A549 (cell line): Measurements from ENCODE around the gene SLC2A1.

ENCODE experiments used
- RAD21 ChIP-seq, 2 experiments: fragments of >200 bp in 1 of 2; sonication (Bioruptor Twin) in 1 of 2; formaldehyde crosslinking in 1 of 2; IDR thresholded peaks in 1 of 2; conservative IDR thresholded peaks in 1 of 2; 2 replicates in 1 of 2; 3 replicates in 1 of 2; pipeline ENCODE4 v1.6.1; 2012 to 2018; ENCODE audit warnings: inconsistent platforms in 1 of 2
- TF ChIP-seq, protein P1 (sequence below): fragments of >200 bp; sonication (Bioruptor Twin); formaldehyde crosslinking; IDR thresholded peaks from 3 replicates; pipeline ENCODE4 v1.5.1; 2016

DNA sequence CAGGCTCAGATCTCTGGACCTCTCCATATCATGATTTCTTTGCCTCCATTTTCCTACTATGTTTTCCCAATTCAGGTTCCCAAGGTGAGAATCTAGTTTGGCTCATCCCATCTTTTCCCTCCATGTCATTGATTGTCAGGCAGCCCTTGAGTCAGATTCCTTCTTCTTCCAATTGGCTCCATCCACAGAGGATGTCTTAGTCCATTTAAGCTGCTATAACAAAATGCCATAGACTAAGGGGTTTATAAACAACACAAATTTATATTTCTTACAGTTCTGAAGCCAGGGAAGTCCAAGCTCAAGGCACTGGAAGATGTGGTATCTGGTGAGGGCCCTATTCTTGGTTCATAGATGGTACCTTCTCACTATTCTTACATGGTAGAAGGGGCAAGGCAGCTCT, 42.8 kb upstream of the SLC2A1 start:
- no peak for TF ChIP-seq RAD21 (conservative IDR thresholded peaks at IDR 0.05 in 1 of 2, IDR thresholded peaks at IDR 0.05 in 1 of 2)
- TF ChIP-seq, protein P1, sequence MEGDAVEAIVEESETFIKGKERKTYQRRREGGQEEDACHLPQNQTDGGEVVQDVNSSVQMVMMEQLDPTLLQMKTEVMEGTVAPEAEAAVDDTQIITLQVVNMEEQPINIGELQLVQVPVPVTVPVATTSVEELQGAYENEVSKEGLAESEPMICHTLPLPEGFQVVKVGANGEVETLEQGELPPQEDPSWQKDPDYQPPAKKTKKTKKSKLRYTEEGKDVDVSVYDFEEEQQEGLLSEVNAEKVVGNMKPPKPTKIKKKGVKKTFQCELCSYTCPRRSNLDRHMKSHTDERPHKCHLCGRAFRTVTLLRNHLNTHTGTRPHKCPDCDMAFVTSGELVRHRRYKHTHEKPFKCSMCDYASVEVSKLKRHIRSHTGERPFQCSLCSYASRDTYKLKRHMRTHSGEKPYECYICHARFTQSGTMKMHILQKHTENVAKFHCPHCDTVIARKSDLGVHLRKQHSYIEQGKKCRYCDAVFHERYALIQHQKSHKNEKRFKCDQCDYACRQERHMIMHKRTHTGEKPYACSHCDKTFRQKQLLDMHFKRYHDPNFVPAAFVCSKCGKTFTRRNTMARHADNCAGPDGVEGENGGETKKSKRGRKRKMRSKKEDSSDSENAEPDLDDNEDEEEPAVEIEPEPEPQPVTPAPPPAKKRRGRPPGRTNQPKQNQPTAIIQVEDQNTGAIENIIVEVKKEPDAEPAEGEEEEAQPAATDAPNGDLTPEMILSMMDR: no peak
